Activated T-cell treated with anti-CD3 and anti-CD28 coated beads for 24 hours (primary cell): ENCODE results near the gene AFAP1L1.
"Not testable (repeated sequence)": the region's sequence is repeated elsewhere in the genome, so short reads cannot be mapped to it uniquely, and the experiment has no call there.

Experiments
- DNase-seq: peaks from one replicate; pipeline ENCODE4 v3.0.0-alpha.2; 2020; ENCODE audit warnings: low read depth

AFAP1L1 gene

DNA sequence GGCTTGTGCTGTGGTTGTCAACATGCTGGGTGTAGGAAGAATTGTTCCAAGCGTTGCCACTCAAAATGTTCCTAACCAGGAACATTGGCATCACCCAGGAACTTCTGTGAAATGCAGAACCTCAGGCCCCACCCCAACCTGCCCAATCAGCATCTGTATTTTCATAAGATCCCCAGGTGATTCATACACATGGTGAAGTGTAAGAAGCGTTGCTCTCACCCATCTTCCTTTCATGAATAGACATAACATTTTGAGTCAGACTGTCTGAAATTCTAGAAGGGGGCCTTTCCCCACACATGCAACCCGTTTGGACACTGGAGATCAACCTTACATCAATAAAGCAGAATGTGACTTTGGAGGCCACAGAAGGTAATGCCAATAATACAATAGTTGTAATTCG lies 9.3 kb upstream of the AFAP1L1 start:
- no peak for DNase-seq

DNA sequence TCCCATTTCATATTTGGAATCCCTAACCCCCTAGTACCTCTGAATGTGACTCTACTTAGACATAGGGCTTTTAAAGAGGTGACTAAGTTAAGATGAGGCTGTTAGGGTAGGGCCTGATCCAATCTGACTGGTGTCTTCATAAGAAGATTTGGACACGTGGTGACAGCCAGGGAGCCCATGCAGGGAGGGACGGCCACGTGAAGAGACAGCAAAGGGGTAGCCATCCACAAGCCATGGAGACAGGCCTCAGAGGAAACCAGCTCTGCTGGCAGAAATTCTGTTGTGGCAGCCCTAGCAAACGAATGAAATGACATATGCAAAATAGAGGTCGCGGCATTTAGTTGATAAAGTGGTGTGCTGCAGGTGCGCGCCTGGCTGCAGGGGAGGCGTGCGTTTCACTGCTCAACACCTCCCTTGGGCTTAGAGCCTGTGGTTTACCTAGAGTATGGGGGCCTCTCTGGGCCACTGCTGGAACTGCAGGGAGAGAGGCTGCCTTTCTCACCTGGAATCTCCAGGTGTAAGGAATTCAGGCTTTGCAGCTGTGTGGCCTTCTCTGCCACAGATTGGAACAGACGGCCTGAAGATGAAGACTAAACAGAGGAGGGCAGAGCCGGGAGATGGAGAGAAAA lies 7.1 kb upstream of the AFAP1L1 start:
- no peak for DNase-seq

DNA sequence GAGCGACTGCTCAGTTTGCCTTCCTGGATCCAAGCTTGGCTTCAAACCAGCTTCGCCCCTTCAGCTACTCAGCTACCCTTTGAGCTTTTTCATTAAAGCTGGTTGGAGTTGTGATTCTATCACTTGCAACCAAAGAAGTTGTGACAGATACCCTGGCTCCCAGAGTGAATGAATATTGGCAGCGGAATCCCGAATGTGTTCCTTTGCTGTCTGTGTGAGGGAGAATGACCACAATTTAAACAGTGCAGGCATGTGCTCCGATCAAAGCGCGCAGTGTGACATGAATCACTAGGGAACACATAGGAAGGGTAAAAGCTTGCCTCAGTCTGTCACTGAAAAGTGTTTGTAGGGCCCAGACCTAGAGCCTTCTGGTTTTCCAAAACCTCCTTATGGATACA lies 6.6 kb upstream of the AFAP1L1 start:
- DNase-seq, result no peak

DNA sequence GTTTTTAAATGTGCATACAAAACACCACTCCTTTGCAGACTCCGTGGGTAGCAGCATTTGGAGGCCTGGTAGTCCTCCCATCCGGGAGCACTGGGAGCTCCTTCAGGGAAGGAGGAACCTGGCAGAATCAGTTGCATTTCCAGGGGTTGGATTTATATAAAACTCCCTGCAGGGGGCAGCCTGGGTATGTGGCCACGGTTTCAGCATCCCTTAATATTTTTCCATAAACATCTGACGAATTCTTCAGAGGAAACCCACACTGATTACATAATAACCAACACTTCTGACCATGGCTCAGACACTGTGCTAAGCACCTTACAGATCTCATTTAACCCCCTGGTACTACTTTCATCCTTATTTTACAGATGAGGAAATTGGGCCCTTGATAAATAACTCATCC lies 6.1 kb upstream of the AFAP1L1 start:
- DNase-seq, result no peak

DNA sequence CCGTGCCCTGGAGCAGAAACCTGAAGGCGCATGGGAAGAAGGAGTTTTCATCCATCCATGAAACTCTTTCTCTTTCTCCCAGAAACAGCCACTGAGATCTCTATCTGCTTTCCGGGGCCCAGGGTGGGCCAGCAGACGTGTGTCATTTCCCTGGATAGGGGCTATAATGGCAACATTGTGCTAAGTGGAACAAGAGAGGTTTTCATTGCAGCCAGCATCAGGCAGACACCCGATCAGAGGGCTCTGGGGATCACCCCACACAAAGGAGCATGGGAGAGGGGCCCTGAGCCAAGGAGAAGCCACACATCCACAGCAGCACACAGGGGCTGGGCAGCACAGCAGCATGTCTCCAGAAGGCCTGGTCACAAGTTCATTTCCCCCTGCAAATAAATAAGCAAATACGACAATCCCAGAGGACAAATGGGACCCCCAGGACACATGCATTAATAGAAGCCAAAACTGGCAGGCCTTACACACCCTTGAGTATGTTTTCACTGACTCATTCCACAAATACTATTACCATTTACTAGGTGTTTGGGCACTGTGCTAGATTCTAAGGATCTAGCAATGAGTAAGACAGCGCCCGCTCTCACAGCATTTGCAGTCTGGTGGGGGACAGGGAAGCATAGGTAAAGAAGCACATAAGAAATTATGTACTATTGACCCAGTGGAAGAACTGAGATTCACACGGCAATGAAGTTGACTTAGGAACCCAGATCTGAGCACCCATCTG lies 4.3 kb upstream of the AFAP1L1 start:
- DNase-seq, result no peak

DNA sequence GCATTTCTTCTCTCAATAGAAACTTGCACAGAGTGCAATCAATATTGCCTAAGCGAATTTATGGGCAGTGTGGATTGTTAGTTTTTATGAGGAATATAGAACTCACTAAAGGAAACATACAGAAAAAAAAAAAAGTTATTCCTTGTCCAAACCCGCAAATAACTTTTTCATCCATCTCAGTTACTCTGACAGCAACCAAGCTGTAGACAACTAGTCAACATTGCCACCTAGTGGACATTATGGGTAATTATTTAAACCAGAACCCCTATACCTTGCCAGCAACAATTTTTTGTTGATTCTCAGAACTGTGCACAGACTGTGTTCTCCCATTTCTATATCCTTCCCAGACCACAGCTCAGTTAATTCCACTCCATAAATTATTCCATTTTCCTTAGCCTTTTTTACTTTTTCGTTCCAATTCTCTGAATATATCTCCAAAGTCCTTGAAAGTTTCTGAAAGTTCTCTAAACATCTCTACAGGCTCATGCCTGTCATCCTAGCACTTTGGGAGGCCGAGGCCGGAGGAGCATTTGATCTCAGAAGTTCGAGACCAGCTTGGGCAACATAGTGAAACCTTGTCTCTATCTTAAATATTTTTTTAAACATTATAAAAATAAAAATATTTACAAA lies 2.6 kb upstream of the AFAP1L1 start:
- DNase-seq, result no peak

DNA sequence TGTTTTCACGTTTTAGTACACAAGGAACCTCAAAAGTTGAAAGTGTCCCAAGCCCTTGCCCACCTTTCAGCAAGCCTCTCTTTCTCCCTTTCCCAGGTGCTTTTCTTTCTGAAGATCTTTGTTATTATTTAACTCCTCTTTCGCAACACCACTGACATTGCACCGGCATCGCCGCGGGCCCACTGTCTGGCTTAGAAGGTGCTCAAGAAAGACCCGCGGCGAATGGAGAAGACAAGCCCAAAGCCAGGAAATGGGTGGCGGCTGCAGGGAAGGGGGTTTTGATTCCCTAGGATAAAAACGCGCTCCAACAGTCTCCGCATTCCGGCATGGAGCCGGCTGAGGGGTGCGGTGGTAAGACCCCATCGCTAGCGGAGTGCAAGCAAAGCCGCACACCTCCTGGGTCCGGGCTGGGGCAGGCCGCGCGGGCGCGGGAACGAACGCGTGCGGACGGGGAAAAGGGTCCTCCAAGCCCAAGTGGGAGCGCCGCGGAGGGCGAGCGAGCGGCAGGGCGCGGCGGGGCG lies 404 bp upstream of the AFAP1L1 start:
- no peak for DNase-seq

DNA sequence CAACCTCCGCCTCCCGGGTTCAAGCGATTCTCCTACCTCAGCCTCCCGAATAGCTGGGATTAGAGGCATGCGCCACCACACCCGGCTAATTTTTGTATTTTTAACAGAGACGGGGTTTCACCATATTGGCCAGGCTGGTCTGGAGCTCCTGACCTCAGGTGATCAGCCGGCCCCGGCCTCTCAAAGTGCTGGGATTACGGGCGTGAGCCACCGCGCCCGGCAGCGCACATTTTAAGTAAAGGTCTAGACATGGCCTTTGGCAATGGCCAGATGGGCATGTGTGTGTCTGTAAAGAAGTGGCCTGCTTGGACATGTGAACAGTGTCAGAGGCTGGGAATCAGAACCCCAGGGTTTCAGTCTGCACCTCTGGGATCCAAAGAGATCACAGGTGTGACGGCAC lies 1.1 kb downstream of the AFAP1L1 start:
- DNase-seq, result not testable (repeated sequence)

DNA sequence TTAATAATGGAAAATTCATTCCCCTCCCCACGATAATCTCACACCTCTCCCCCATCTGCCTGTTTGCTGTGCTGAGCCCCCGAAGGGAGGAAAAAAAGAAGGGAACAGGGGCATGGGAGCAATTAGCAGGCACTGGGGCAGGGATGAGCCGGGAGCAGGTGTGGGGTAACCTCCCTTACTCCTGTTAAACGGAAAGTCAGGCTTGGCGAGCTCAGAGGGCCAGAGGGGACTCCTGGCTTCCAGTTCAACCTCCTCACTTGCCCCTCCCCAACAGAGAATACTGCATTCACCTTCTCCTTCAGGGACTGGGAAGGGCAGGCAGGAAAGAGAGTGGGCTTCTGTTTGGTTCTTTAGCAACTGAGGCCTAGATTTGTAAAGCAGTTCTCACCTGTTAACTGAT lies 1.6 kb downstream of the AFAP1L1 start:
- DNase-seq, result no peak

DNA sequence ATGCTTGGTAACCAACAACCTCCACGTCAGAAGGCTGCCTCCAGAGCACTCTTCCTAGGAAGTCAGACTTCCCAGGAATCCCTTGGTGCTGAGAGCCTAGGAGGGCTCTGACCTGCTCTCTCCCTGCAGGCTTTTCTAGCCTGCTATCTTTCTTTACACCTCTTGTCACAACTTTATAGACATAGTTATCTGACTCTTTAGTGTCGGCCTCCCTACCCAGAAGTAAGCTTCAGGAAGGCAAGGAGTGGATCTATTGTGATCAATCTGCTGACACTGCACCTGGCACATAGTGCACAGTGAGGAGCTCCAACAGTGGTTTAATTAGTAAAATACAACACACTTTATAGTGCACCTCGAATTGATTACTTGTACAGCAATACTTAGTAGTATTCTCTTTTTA lies 2.3 kb downstream of the AFAP1L1 start:
- DNase-seq, result no peak

DNA sequence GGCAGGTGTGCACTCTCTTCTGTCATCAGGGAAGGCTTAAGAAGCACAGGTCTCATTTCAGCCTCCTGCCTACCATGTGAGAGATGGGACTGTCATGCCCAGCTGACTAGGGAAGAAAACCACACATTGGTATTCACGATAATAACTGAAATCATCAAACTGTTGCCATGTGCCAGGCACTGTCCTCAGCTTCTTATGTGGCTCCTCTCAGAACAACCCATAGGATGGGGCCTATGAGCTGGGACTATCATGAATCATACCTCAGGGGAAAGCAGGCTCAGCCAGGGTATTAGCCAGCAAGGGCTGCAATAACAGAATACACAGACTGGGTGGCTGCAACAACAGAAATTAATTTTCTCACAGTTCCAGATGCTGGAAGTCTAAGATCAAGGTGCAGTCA lies 3.3 kb downstream of the AFAP1L1 start:
- no peak for DNase-seq

DNA sequence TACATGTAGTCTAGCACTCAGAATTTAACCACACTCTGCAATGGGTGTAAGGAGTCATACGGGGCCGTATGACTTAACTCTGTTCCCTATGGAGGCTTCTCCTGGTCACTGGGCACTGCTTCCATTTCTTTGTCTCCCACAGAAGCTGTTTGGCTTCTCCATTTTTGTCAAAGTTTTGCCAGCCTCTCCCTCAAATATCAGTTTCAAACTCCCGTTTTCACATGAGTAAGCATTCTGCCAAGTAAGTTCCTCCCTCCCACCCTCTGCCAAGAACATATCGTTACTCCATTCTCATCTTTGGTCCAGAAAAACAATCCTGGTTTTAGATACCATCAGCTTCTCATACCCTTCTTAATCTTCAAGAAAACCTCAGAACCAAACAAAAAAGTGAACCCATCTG lies 6.1 kb downstream of the AFAP1L1 start:
- DNase-seq, result no peak

DNA sequence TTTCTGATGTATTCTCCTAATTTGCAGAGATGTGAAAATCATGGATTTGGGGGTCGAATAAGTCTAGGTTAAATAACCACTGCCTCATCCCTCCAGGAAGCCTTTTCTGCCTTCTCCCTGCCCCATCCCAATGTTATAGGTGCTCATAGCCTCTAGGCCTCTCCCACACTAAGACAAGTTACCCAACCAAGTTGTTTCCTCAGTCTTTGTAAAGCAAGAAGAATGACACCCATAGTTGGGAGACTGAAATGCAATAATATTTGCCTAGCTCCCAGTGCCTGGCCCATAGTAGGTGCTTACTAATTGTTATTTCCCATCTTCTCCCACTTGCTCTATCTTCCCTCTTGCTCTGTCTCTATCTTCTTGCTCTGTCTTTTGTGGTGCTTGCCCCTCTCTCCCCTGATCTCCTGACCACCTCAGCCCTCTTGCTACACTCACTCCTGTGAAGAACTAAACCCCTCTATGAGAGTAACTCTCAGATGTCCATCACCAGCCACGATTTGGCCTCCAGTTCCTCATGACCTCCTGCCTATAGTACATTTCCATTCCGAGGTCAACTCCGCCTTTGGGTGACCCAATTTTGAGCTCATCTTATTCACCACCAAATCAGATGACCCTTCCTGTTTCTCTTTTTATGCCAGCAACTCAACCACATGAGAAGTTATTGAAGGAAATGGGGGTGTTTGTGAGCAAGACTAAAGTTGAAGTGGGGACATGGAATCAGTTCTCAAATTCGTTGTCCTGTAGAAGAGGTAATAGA lies 7.0 kb downstream of the AFAP1L1 start:
- no peak for DNase-seq

DNA sequence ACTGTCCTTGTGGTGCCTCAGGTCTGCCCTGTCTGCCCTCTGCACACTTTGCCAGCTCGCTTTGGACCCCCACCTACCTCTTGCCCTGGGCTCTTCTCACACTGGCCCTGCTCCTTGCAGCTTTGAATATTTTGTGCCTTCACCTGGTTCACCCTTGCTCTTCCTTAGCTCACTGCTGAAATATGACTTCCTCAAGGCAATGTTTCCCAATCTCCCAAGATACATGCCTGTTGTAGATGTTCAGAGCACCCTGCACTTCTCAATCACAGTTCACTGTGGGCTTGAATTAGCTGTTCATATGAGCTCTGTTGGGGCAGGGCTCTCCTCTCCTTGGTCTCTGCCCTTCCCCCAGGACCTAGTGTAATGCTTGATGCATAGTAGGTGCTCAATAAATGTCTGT lies 8.0 kb downstream of the AFAP1L1 start:
- no peak for DNase-seq

DNA sequence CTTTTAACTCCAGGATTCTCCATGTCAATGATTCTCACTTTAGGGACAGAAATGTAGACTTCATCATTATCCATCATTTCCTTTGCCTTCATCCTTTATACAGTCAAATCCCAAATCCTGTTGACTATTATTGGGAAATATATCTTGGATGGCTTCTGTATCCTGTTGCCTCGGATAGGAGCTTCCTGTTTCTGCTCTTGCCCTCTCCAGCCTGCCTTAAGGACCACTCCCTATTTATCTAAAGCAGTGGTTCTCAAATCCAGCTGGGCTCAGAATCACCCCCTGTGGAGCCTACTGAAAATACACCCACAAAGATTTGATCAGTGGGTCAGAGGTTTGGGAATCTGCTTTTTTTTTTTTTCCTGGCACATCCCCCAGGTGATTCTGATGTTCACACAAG lies 8.5 kb downstream of the AFAP1L1 start:
- no peak for DNase-seq

DNA sequence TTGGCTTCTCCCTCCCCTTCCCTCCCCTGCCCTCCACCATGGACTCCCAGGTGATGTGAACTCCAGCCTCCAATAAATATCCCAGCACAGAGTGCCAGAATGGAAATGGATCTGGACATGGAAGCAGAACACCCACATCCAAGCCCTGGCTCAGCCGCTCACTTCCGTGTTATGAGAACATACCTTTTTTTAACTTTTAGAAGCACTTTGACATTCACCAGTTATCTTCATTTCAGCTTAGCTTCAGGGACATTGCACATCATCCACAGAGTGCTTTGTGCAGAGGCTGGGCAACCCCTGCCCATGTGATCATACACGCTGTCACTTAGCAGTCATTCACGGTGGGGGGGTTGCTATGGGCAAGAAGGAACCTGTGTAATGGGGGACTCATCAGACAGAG lies 9.1 kb downstream of the AFAP1L1 start:
- DNase-seq, result no peak

DNA sequence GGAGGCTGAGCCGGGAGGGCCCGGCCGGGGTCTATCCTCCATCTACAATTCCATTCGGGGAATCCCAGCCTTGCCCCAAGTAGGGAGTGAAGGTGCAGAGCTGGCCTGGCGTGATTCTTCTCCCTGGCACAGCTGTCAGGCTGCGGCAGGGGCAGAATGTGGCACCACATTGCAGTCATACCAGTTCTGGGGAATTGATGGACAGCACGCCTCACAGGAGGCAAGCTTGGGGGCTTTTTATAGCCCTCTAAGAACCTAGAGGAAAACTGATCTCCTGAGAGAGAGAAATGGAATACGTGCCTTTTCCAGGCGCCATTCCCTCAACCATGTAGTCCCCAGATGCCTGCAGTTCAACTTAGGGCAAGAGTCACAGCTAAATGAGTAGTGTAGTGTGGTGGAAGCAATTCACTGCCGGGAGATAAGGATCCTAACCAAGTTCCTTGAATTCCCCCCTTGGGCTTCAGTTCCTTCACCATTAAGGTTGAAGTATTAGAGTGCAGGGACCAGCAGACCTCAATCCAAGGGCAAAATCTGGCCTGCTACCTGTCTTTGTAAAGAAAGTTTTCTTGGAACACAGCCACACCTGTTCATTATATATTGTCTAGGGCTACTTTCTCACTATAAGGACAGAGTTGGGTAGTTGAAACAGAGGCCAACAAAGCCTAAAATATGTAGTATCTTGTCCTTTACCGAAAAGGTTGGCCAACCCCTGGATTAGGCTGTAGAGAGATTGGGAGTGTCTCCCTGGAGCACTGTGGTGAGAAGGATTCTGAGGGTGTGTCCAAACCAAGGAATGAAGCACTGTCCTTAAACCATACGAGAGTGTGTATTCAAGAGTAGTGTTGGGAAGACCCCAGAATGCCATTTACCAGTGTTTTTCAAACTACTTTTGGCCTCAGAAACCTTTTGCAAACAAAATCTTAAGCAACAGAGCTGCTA lies 10.6 kb downstream of the AFAP1L1 start:
- DNase-seq, result no peak

DNA sequence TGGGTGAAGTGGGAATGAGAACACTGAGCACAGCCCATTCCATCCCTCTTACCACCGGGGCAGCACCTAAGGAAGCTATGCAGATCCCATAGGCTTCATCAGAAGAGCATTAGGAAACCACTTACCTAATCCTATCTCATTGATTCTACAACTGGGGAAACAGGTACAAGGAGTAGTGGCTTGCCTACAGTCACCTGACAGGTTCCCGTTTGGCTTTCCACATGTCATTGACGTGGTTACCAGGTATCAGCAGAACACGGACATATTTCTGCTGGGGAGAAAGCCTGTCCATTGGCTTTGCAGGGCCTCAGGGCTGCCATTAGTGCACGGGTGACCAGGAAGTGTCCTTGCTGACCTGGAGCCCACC lies 11.3 kb downstream of the AFAP1L1 start:
- DNase-seq, result no peak

DNA sequence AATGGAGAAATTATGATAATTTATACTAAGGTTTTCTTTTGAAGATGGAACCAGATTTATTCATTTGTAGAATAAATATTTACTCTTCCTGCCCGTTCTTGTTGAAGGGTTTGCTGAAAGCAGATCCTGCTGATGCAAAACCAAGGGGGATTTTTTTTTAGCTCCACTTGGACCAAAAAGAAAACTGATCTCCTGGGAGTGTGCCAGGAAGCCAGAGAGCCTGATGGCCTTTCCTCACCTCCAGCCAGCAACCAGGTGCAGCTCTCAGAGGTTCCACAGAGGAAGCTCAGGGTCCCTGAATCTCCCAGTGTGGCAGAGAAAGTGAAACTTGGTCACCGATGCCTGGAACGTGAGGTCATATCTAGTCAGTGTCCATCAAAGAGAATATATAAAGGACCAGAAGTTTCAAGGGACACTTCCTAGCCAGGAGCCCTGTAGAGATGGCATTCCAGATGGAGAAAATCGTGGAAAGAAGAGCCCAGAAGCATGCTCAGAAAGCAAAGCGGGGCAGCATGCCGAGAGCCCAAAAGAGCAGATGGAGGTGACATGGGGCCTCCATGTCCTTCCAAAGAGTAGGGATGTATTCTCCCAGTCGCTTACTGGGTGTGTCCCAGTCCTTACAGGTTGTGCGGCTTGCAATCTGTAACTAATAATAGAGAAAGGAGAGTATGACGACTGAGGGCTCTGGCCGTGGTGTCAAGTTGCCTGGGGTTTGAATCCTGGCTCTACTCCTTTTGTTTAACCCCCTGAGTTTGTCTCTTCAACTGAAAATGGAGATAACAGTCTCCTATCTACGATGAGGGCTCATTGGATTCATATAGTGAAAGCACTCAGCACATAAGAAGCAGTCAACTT lies 12.2 kb downstream of the AFAP1L1 start:
- DNase-seq, result no peak

DNA sequence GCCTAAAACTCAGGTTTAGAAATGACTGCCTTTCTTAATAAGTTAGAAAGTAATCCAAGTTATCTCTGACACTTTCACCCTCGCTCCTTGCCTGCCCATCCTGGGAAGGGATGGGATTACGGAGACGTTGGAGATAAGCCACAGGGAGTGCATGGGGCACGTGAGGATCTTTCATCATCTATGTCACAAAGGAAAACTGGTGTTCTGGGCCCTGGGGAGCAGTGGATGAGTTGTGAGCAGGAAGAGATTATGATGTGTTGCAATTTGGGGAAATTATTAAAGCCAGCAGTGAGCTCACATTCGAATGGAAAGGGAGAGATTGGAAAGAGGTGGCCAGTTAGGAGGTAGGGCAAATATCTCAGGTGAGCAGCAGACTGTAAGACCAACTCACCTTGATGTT lies 12.8 kb downstream of the AFAP1L1 start:
- no peak for DNase-seq

DNA sequence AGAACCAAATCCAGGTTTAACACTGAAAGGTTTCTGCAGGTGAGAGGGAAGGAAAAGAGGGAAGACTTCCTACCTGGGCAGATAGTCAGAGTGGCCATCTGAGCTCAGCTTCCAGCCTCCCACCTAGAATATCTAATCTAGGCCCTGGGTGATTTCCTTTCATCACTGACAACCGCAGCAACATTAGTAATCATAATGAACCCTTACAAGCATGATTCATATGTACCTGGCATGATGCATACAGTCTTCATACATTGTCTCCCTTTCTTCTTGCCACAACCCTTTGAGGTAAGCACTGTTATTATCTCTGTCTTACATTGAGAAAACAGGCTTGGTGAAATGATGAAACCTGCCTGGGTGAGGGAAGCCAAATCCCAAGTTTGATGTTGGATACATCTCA lies 13.5 kb downstream of the AFAP1L1 start:
- DNase-seq, result no peak
